Spleen (tissue), 7 donors: ENCODE measurements around the gene TXNDC2.

Experiments used
- POLR2A ChIP-seq, 3 donors: fragments of 450-650 bp; IDR thresholded peaks; one replicate each; pipeline ENCODE4 v1.5.1; 2017; ENCODE audit warnings: antibody characterized with exemption in 3 of 3, mild to moderate bottlenecking in 1 of 3
- POLR2AphosphoS5 ChIP-seq, 3 donors: sonication (generic); formaldehyde crosslinking; IDR thresholded peaks; one replicate each; pipeline ENCODE4 v1.5.1; 2017; ENCODE audit warnings: antibody characterized with exemption in 3 of 3
- TF ChIP-seq, protein P1 (sequence below), 11 experiments: fragments of 200-600 bp in 7 of 11; fragments of 450-650 bp in 4 of 11; sonication (generic) in 4 of 11; IDR thresholded peaks in 8 of 11; conservative IDR thresholded peaks in 3 of 11; 1 replicate in 7 of 11; 2 replicates in 4 of 11; pipeline versions ENCODE4 v1.4.0 to v1.8.0; 2016 to 2021; ENCODE audit warnings: antibody characterized with exemption in 11 of 11, inconsistent platforms in 4 of 11, mild to moderate bottlenecking in 1 of 11
- donor health status: DM: no; HTN: no; CAD: no; lungs with moderate emphysema.
- donor health status: DM: no; HTN: no; CAD: no.
- donor health status: DM: no; HTN: no; CAD: no.

DNA sequence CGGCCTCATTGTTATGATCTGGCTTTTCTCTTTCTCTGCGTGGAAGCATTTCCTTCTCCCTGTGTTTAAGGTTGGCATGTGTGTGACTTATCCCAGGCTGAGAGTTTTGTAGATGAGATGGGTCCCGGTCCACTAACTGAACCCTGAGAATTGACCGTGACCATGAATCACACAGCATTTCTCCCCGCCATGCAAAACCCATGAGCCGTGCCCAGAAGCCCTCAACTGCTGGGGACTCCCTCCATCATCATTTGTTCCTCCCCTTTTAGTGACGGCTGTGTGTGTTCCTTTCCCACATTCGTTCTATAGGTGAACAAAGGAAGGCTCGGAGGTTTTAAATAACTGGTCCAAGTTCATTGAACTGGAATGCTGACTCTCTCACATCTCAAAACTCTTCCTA lies 30.1 kb upstream of the TXNDC2 start:
- TF ChIP-seq, protein P1, sequence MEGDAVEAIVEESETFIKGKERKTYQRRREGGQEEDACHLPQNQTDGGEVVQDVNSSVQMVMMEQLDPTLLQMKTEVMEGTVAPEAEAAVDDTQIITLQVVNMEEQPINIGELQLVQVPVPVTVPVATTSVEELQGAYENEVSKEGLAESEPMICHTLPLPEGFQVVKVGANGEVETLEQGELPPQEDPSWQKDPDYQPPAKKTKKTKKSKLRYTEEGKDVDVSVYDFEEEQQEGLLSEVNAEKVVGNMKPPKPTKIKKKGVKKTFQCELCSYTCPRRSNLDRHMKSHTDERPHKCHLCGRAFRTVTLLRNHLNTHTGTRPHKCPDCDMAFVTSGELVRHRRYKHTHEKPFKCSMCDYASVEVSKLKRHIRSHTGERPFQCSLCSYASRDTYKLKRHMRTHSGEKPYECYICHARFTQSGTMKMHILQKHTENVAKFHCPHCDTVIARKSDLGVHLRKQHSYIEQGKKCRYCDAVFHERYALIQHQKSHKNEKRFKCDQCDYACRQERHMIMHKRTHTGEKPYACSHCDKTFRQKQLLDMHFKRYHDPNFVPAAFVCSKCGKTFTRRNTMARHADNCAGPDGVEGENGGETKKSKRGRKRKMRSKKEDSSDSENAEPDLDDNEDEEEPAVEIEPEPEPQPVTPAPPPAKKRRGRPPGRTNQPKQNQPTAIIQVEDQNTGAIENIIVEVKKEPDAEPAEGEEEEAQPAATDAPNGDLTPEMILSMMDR (IDR thresholded peaks at IDR 0.05 in 8 of 11, conservative IDR thresholded peaks at IDR 0.05 in 3 of 11), result no peak
- no peak for TF ChIP-seq POLR2AphosphoS5 (IDR thresholded peaks at IDR 0.05)
- TF ChIP-seq POLR2A (IDR thresholded peaks at IDR 0.05), result no peak
